SK-N-SH treated with all-trans-retinoic acid at 6 μM for 48 hours (cell line): ENCODE data around the gene ABCC6.
"Not testable (repeated sequence)": the region's sequence is repeated elsewhere in the genome, so short reads cannot be mapped to it uniquely, and the experiment has no call there.

Experiments
- ATAC-seq: fragments of 200-7000 bp; cut with Tn5 transposase; 3 replicates; pipeline ENCODE4 v1.9.1; 2020; ENCODE audit warnings: mild to moderate bottlenecking, moderate library complexity
- BACH2 ChIP-seq: fragments of 250-450 bp; sonication (Bioruptor Pico); IDR thresholded peaks from 2 replicates; pipeline ENCODE4 v1.9.0; 2021; ENCODE audit warnings: mild to moderate bottlenecking, borderline replicate concordance
- CREB5 ChIP-seq: fragments of 250-450 bp; sonication (Bioruptor Pico); IDR thresholded peaks from 2 replicates; pipeline ENCODE4 v1.5.1; 2020; ENCODE audit warnings: low read depth, mild to moderate bottlenecking, moderate library complexity
- CSDC2 ChIP-seq: fragments of 250-450 bp; sonication (Bioruptor Pico); IDR thresholded peaks from 2 replicates; pipeline ENCODE4 v1.5.0; 2020; ENCODE audit warnings: mild to moderate bottlenecking, moderate library complexity
- CSRNP3 ChIP-seq: fragments of 250-450 bp; sonication (Bioruptor Pico); IDR thresholded peaks from 2 replicates; pipeline ENCODE4 v1.5.1; 2021; ENCODE audit warnings: mild to moderate bottlenecking, moderate library complexity
- ESRRG ChIP-seq: fragments of 250-450 bp; sonication (Bioruptor Pico); IDR thresholded peaks from 2 replicates; pipeline ENCODE4 v1.6.1; 2021; ENCODE audit warnings: mild to moderate bottlenecking
- GLIS3 ChIP-seq: fragments of 250-450 bp; sonication (Bioruptor Pico); IDR thresholded peaks from 2 replicates; pipeline ENCODE4 v1.5.0; 2020; ENCODE audit warnings: mild to moderate bottlenecking, moderate library complexity
- ISL1 ChIP-seq: fragments of 250-450 bp; sonication (Bioruptor Pico); IDR thresholded peaks from 2 replicates; pipeline ENCODE4 v2.1.2; 2022; ENCODE audit warnings: mild to moderate bottlenecking, moderate library complexity
- OSR1 ChIP-seq: fragments of 250-450 bp; sonication (Bioruptor Pico); IDR thresholded peaks from 2 replicates; pipeline ENCODE4 v1.8.0; 2022; ENCODE audit warnings: moderate library complexity, mild to moderate bottlenecking, inconsistent platforms
- PATZ1 ChIP-seq: fragments of 250-450 bp; sonication (Bioruptor Pico); IDR thresholded peaks from 2 replicates; pipeline ENCODE4 v1.8.0; 2020; ENCODE audit warnings: mild to moderate bottlenecking, moderate library complexity, borderline replicate concordance
- RARB ChIP-seq: fragments of 250-450 bp; sonication (Bioruptor Pico); IDR thresholded peaks from 2 replicates; pipeline ENCODE4 v1.8.0; 2021; ENCODE audit warnings: mild to moderate bottlenecking, moderate library complexity
- SNAI2 ChIP-seq: fragments of 250-450 bp; sonication (Bioruptor Pico); IDR thresholded peaks from 2 replicates; pipeline ENCODE4 v1.5.0; 2020; ENCODE audit warnings: mild to moderate bottlenecking, moderate library complexity
- TCF4 ChIP-seq: fragments of 250-450 bp; sonication (Bioruptor Pico); IDR thresholded peaks from 2 replicates; pipeline ENCODE4 v1.8.0; 2021; ENCODE audit warnings: mild to moderate bottlenecking, moderate library complexity, borderline replicate concordance
- TOX ChIP-seq: fragments of 250-450 bp; sonication (Bioruptor Pico); IDR thresholded peaks from 2 replicates; pipeline ENCODE4 v1.8.0; 2021; ENCODE audit warnings: mild to moderate bottlenecking, moderate library complexity, borderline replicate concordance
- TSHZ2 ChIP-seq: fragments of 250-450 bp; sonication (Bioruptor Pico); IDR thresholded peaks from 2 replicates; pipeline ENCODE4 v1.5.0; 2020; ENCODE audit warnings: mild to moderate bottlenecking, moderate library complexity
- ZC3H10 ChIP-seq: fragments of 250-450 bp; sonication (Bioruptor Pico); IDR thresholded peaks from 2 replicates; pipeline ENCODE4 v1.5.1; 2021; ENCODE audit warnings: mild to moderate bottlenecking, moderate library complexity
- ZFP3 ChIP-seq: fragments of 250-450 bp; sonication (Bioruptor Pico); IDR thresholded peaks from 2 replicates; pipeline ENCODE4 v1.5.0; 2020; ENCODE audit warnings: mild to moderate bottlenecking, moderate library complexity
- ZFP30 ChIP-seq: fragments of 450-650 bp; formaldehyde crosslinking; IDR thresholded peaks from 2 replicates; pipeline ENCODE4 v1.5.0; 2022; ENCODE audit warnings: mild to moderate bottlenecking, moderate library complexity
- ZNF565 ChIP-seq: fragments of 450-650 bp; formaldehyde crosslinking; conservative IDR thresholded peaks from 2 replicates; pipeline ENCODE4 v1.5.0; 2020; ENCODE audit warnings: low read depth, mild to moderate bottlenecking, moderate library complexity
- ZNF70 ChIP-seq: fragments of 450-650 bp; formaldehyde crosslinking; IDR thresholded peaks from 2 replicates; pipeline ENCODE4 v1.5.0; 2020; ENCODE audit warnings: mild to moderate bottlenecking, moderate library complexity
- ZNF8 ChIP-seq: fragments of 450-650 bp; formaldehyde crosslinking; IDR thresholded peaks from 2 replicates; pipeline ENCODE4 v1.5.0; 2020; ENCODE audit warnings: mild to moderate bottlenecking, moderate library complexity

Gene ABCC6

GRCh38 chr16:16148755-16149154 lies 74.5 kb downstream of the ABCC6 start:
- ATAC-seq: no peak

GRCh38 chr16:16148000-16148599 lies 75.2 kb downstream of the ABCC6 start:
- ATAC-seq: not testable (repeated sequence)

More at GRCh38 chr16:16148755-16149154, 74.5 kb downstream of the ABCC6 start:
- no peak for TF ChIP-seq ISL1 (CRISPR knock-in tag)
- TF ChIP-seq TOX (CRISPR knock-in tag): no peak
- TF ChIP-seq OSR1 (CRISPR knock-in tag): no peak
- no peak for TF ChIP-seq CREB5 (CRISPR knock-in tag)
- TF ChIP-seq ZNF8: no peak
- no peak for TF ChIP-seq ESRRG (CRISPR knock-in tag)

- TF ChIP-seq SNAI2 (no peak), CSRNP3 (CRISPR knock-in tag) (no peak), ESRRG (CRISPR knock-in tag) (no peak), ZFP30 (CRISPR knock-in tag) (no peak), CSDC2 (CRISPR knock-in tag) (no peak), BACH2 (CRISPR knock-in tag) (no peak), TCF4 (CRISPR knock-in tag) (no peak), ZC3H10 (no peak), ISL1 (CRISPR knock-in tag) (no peak), PATZ1 (no peak), RARB (CRISPR knock-in tag) (no peak)
- ATAC-seq: no peak
Measured at GRCh38 chr16:16147316-16147999, 75.8 kb downstream of the ABCC6 start.

- no peak for TF ChIP-seq CREB5 (CRISPR knock-in tag)
- TF ChIP-seq ZFP3 (CRISPR knock-in tag): no peak
- TF ChIP-seq PATZ1: no peak
- no peak for TF ChIP-seq GLIS3 (CRISPR knock-in tag)
- no peak for TF ChIP-seq BACH2 (CRISPR knock-in tag)
- TF ChIP-seq ISL1 (CRISPR knock-in tag): no peak
- no peak for TF ChIP-seq ZNF70 (CRISPR knock-in tag)
- no peak for TF ChIP-seq ESRRG (CRISPR knock-in tag)
- no peak for TF ChIP-seq TSHZ2 (CRISPR knock-in tag)
- TF ChIP-seq TOX (CRISPR knock-in tag): no peak
- no peak for TF ChIP-seq ZC3H10
- TF ChIP-seq OSR1 (CRISPR knock-in tag): no peak
- TF ChIP-seq RARB (CRISPR knock-in tag): no peak
- TF ChIP-seq ZNF565 (CRISPR knock-in tag): no peak
- no peak for ATAC-seq
Measured at GRCh38 chr16:16146380-16147315, 76.6 kb downstream of the ABCC6 start.
